IMR-90 (cell line): Measurements from ENCODE around the gene FBRS. TPM values are rescaled to one million over a fixed set of nuclear protein-coding genes. Genes with fewer than 3 reads are reported as not detected.

ENCODE experiments used
- ATAC-seq: fragments of 200-7000 bp; cut with Tn5 transposase; 2 replicates; pipeline ENCODE4 v1.9.1; 2020; ENCODE audit warnings: low read depth, mild to moderate bottlenecking, moderate library complexity
- BruUV-seq: library from RNA; stranded (reverse); fragments of 400-500 nt; replicated peaks from 2 replicates; lab custom pipeline; 2021; lab: Mats Ljungman, UMichigan
- CTCF ChIA-PET: fragments of 300-600 bp; formaldehyde crosslinking; extraction: SDS; loops from one replicate; lab custom pipeline; 2021; ENCODE audit warnings: antibody characterized with exemption; lab: Yijun Ruan, JAX
- POLR2A ChIA-PET: fragments of 300-600 bp; sonication (Branson Sonifier 250); formaldehyde crosslinking; loops from one replicate; lab custom pipeline; 2022; ENCODE audit warnings: antibody characterized with exemption; ENCODE audit not compliant: unreplicated experiment; lab: Charles Lee
- DNase-seq: peaks from one replicate; pipeline ENCODE4 v3.0.0; 2013
- H2AFZ ChIP-seq: replicated peaks from 2 replicates; pipeline ENCODE3; 2013; ENCODE audit warnings: low read length, mild to moderate bottlenecking; ENCODE audit not compliant: poor library complexity
- H2AK5ac ChIP-seq: 2 replicates; pipeline ENCODE4 v1.6.1; 2013; ENCODE audit warnings: low read depth, low read length, inconsistent platforms
- H2AK9ac ChIP-seq: replicated peaks from 2 replicates; pipeline ENCODE3; 2013; ENCODE audit warnings: mild to moderate bottlenecking, low read depth, low read length, moderate library complexity; ENCODE audit not compliant: poor library complexity
- H2BK120ac ChIP-seq: 2 replicates; pipeline ENCODE4 v1.6.1; 2013; ENCODE audit warnings: low read depth, low read length, inconsistent platforms
- H2BK15ac ChIP-seq: 3 replicates; pipeline ENCODE4 v1.6.1; 2013; ENCODE audit warnings: low read depth, low read length, inconsistent platforms
- H2BK20ac ChIP-seq: 2 replicates; pipeline ENCODE4 v1.6.1; 2013; ENCODE audit warnings: low read depth, mild to moderate bottlenecking, inconsistent platforms, low read length, moderate library complexity
- H2BK5ac ChIP-seq: 2 replicates; pipeline ENCODE4 v1.6.1; 2013; ENCODE audit warnings: mild to moderate bottlenecking, low read depth, low read length, inconsistent platforms; ENCODE audit not compliant: poor library complexity, severe bottlenecking
- H3K14ac ChIP-seq: replicated peaks from 2 replicates; pipeline ENCODE4 v1.6.1; 2013; ENCODE audit warnings: low read depth, low read length, inconsistent platforms
- H3K18ac ChIP-seq: 2 replicates; pipeline ENCODE4 v1.6.1; 2013; ENCODE audit warnings: low read depth, low read length, control low read depth
- H3K23ac ChIP-seq: 2 replicates; pipeline ENCODE4 v1.6.1; 2013; ENCODE audit warnings: low read depth, low read length, inconsistent platforms
- H3K27ac ChIP-seq: 2 replicates; pipeline ENCODE4 v1.5.1; 2013; ENCODE audit warnings: mild to moderate bottlenecking, control low read depth, low read length; ENCODE audit not compliant: insufficient read depth
- H3K27me3 ChIP-seq: 2 replicates; pipeline ENCODE4 v1.6.1; 2013; ENCODE audit warnings: low read length; ENCODE audit not compliant: control insufficient read depth, insufficient read depth
- H3K36me3 ChIP-seq: 2 replicates; pipeline ENCODE4 v1.6.1; 2013; ENCODE audit warnings: low read length, mixed read lengths; ENCODE audit not compliant: control insufficient read depth, insufficient read depth
- H3K4ac ChIP-seq: 2 replicates; pipeline ENCODE4 v1.6.1; 2013; ENCODE audit warnings: low read depth, low read length, inconsistent platforms
- H3K4me1 ChIP-seq: 2 replicates; pipeline ENCODE4 v1.6.1; 2013; ENCODE audit warnings: low read length, mixed read lengths; ENCODE audit not compliant: control insufficient read depth, insufficient read depth
- H3K4me2 ChIP-seq: 2 replicates; pipeline ENCODE4 v1.6.1; 2013; ENCODE audit warnings: low read depth, mild to moderate bottlenecking, control low read depth, low read length, moderate library complexity
- H3K4me3 ChIP-seq: 2 replicates; pipeline ENCODE4 v1.5.1; 2013; ENCODE audit warnings: low read depth, mild to moderate bottlenecking, control low read depth, low read length, moderate library complexity; ENCODE audit not compliant: insufficient read depth
- H3K56ac ChIP-seq: 2 replicates; pipeline ENCODE4 v1.6.1; 2013; ENCODE audit warnings: low read length, inconsistent platforms; ENCODE audit not compliant: insufficient read depth; ENCODE audit errors: extremely low read depth
- H3K79me1 ChIP-seq, 2 experiments: 2 replicates each; pipeline ENCODE4 v1.6.1; 2013; ENCODE audit warnings: low read length in 2 of 2, inconsistent platforms in 1 of 2, low read depth in 1 of 2
- H3K9ac ChIP-seq: 2 replicates; pipeline ENCODE4 v1.6.1; 2013; ENCODE audit warnings: low read depth, low read length, control low read depth
- H3K9me1 ChIP-seq: 2 replicates; pipeline ENCODE4 v1.6.1; 2013; ENCODE audit warnings: low read length, inconsistent platforms; ENCODE audit not compliant: insufficient read depth
- H3K9me3 ChIP-seq: 2 replicates; pipeline ENCODE4 v1.6.1; 2013; ENCODE audit warnings: low read length; ENCODE audit not compliant: control insufficient read depth, insufficient read depth
- H4K20me1 ChIP-seq: 2 replicates; pipeline ENCODE4 v1.6.1; 2013; ENCODE audit warnings: low read length, inconsistent platforms; ENCODE audit not compliant: insufficient read depth
- H4K5ac ChIP-seq: 2 replicates; pipeline ENCODE4 v1.6.1; 2013; ENCODE audit warnings: mild to moderate bottlenecking, low read depth, low read length, control low read depth
- H4K8ac ChIP-seq, 2 experiments: 2 replicates each; pipeline ENCODE4 v1.6.1; 2013; ENCODE audit warnings: low read depth in 2 of 2, low read length in 2 of 2, control low read depth in 1 of 2, inconsistent platforms in 1 of 2
- H4K91ac ChIP-seq: 2 replicates; pipeline ENCODE4 v1.6.1; 2013; ENCODE audit warnings: low read depth, low read length, inconsistent platforms; ENCODE audit not compliant: insufficient read depth
- BHLHE40 ChIP-seq: fragments of 150-350 bp; IDR thresholded peaks from 2 replicates; pipeline ENCODE4 v1.6.1; 2016; ENCODE audit warnings: mild to moderate bottlenecking, low read depth, low read length
- CEBPB ChIP-seq: IDR thresholded peaks from 2 replicates; pipeline ENCODE4 v1.6.1; 2012; ENCODE audit warnings: low read depth, low read length, improper control_type of control experiment
- MAZ ChIP-seq: IDR thresholded peaks from 2 replicates; pipeline ENCODE4 v1.6.1; 2012; ENCODE audit warnings: low read depth, mild to moderate bottlenecking, low read length, improper control_type of control experiment, moderate library complexity, borderline replicate concordance
- SMC3 ChIP-seq: fragments of 150-350 bp; IDR thresholded peaks from 2 replicates; pipeline ENCODE4 v1.6.1; 2016; ENCODE audit warnings: low read depth, mild to moderate bottlenecking, antibody characterized with exemption, low read length, moderate library complexity
- WGBS, 2 experiments: methylation state at CpG; one replicate each; pipeline versions ENCODE4 v1.1.5 to v1.1.7; 2013; ENCODE audit warnings: missing lambda C conversion rate in 2 of 2; ENCODE audit not compliant: insufficient read length in 1 of 2; ENCODE audit errors: extremely low coverage in 2 of 2; 5-methylcytosine and 5-hydroxymethylcytosine counted together
- dilution Hi-C: fragments of 300-500 bp; cut with HindIII; formaldehyde crosslinking; loops from one replicate; pipeline ENCODE4 v1.14.3; 2018; ENCODE audit warnings: low sequenced_read_pairs; ENCODE audit not compliant: unreplicated experiment
- in situ Hi-C: fragments of 300-500 bp; cut with MboI; formaldehyde crosslinking; loops from 3 replicates; pipeline ENCODE4 v1.14.3; 2019; ENCODE audit warnings: low sequenced_read_pairs, inconsistent platforms, mixed read lengths
- intact Hi-C: fragments of 100-400 bp; cut with micrococcal nuclease; formaldehyde crosslinking; loops from 2 replicates; pipeline ENCODE4 v1.10.0; 2022
- polyA plus RNA-seq, 3 experiments: library from polyadenylated mRNA; depleted of rRNA; stranded (reverse); fragments of >200 nt; gene quantifications; 2 replicates each; pipeline ENCODE4 v1.2.3, GENCODE V29; 2012; ENCODE audit warnings: low replicate concordance in 1 of 3
- total RNA-seq: library from RNA; depleted of rRNA; stranded (reverse); fragments of >200 nt; gene quantifications from 2 replicates; pipeline ENCODE4 v1.2.3, GENCODE V29; 2012
- TF ChIP-seq, protein P1 (sequence below): fragments of 150-350 bp; IDR thresholded peaks from 2 replicates; pipeline ENCODE4 v1.6.1; 2016; ENCODE audit warnings: low read depth, mild to moderate bottlenecking, low read length, moderate library complexity, borderline replicate concordance
- TF ChIP-seq, protein P2 (sequence below): fragments of 150-350 bp; IDR thresholded peaks from 2 replicates; pipeline ENCODE4 v1.6.1; 2017; ENCODE audit warnings: mild to moderate bottlenecking, antibody characterized with exemption, low read length, low read depth

Gene FBRS
- total and polyA plus RNA-seq, 2 of the 4 experiments (the other 2 are of a cell fraction): 2.0 to 22.4 TPM

DNA sequence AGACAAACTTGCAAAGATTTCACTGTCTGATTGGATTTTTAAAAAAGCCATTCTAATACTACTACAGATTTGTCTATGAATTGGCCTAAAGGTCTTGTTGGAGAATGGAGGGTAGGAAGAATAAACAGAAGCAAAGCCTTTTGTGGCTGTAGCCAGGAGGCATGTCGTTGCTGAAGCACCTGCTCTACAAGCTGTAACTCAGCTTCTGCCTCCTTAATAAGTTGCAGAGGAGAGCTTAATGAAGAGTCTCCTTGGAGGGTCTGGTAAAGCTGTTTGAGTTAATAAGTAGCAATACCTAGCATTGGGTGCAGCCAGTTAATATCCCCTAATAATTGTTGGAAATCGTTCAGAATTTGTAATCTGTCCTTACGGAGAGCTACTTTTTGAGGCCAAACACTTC is 38.1 kb upstream of the FBRS start:
- no peak overlapping the region for H3K14ac ChIP-seq
- no peaks in the 10 kb centered on the region for H3K36me3 ChIP-seq
- H4K20me1 ChIP-seq: no peaks in the 10 kb centered on the region
- H3K4me2 ChIP-seq: no peak overlapping the region
- no peak overlapping the region for H2BK5ac ChIP-seq
- no peaks in the 10 kb centered on the region for H3K9me1 ChIP-seq
- DNase-seq: no peak
- H3K9ac ChIP-seq: no peak overlapping the region
- WGBS, 2 experiments: no CpG with 5 or more reads among the region's 3 CpGs
- H4K5ac ChIP-seq: no peak overlapping the region
- TF ChIP-seq BHLHE40 (no peak), SMC3 (no peak), CEBPB (no peak), MAZ (no peak)
- TF ChIP-seq, protein P1, sequence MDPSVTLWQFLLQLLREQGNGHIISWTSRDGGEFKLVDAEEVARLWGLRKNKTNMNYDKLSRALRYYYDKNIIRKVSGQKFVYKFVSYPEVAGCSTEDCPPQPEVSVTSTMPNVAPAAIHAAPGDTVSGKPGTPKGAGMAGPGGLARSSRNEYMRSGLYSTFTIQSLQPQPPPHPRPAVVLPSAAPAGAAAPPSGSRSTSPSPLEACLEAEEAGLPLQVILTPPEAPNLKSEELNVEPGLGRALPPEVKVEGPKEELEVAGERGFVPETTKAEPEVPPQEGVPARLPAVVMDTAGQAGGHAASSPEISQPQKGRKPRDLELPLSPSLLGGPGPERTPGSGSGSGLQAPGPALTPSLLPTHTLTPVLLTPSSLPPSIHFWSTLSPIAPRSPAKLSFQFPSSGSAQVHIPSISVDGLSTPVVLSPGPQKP: no peak
- TF ChIP-seq, protein P2, sequence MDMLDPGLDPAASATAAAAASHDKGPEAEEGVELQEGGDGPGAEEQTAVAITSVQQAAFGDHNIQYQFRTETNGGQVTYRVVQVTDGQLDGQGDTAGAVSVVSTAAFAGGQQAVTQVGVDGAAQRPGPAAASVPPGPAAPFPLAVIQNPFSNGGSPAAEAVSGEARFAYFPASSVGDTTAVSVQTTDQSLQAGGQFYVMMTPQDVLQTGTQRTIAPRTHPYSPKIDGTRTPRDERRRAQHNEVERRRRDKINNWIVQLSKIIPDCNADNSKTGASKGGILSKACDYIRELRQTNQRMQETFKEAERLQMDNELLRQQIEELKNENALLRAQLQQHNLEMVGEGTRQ: no peak
- no TSS peak for BruUV-seq
- no peak overlapping the region for H3K18ac ChIP-seq
- H3K79me1 ChIP-seq: no peaks in the 10 kb centered on the region
- H3K56ac ChIP-seq: no peak overlapping the region
- H3K27me3 ChIP-seq: peaks cover 15% of the 10 kb centered on the region
- no peak overlapping the region for H2BK20ac ChIP-seq
- ChIA-PET POLR2A (no interaction called here), CTCF (no interaction called here)
- H2BK120ac ChIP-seq: no peak overlapping the region
- no peak for ATAC-seq
- dilution Hi-C loops: no loop called here
- H3K4me3 ChIP-seq: no peak overlapping the region
- no peak overlapping the region for H2BK15ac ChIP-seq
- no peak overlapping the region for H2AFZ ChIP-seq
- no peak overlapping the region for H2AK9ac ChIP-seq
- H4K8ac ChIP-seq: no peak overlapping the region
- in situ Hi-C loops: no loop called here
- H3K4me1 ChIP-seq: no peaks in the 10 kb centered on the region
- no peak overlapping the region for H4K91ac ChIP-seq
- H3K23ac ChIP-seq: no peak overlapping the region
- no peak overlapping the region for H2AK5ac ChIP-seq
- H3K9me3 ChIP-seq: peaks cover 8% of the 10 kb centered on the region; the same call in 1 of the 2 replicates
- H3K4ac ChIP-seq: no peak overlapping the region
- intact Hi-C loops: no loop called here
- H3K27ac ChIP-seq: no peak overlapping the region
